ENCODE data around the gene CHST9. TPM values are rescaled to one million over a fixed set of nuclear protein-coding genes. Genes with fewer than 3 reads are reported as not detected.
"Not testable (repeated sequence)": the region's sequence is repeated elsewhere in the genome, so short reads cannot be mapped to it uniquely, and the experiment has no call there.

Gene CHST9
- total and polyA plus RNA-seq, 2 donors, result 0.38 to 7.0 TPM

DNA sequence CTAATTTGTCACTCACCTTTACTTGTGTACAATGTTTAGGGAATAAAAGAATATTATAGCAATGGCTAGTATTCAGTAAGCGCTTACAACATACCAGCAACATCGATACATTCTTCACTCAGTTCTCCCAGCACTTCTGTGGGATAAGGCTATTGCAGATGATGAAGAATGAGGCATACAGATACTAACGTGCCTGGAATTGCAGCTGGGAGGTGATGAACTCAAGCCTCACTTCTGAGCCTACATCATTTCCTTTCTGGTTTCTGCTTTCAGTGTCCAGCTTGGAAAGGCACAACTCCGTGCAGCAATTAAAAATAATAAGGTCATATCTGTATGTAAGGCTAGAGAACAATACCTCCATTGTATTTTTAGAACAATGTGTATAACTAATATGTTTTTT lies 224.2 kb downstream of the CHST9 start:
- no peak overlapping the region for H3K4me3 ChIP-seq (ENCODE audit: low read depth, low read length)
- H3K4me1 ChIP-seq (ENCODE audit: insufficient read depth), result no peaks in the 10 kb centered on the region
- no peak for DNase-seq (ENCODE audit: extremely low spot score)
- H3K27ac ChIP-seq (ENCODE audit: low read depth), result no peak overlapping the region
- WGBS, result 67% methylated on average over 4 of the region's 4 CpGs
- H3K36me3 ChIP-seq (ENCODE audit: insufficient read depth), result no peaks in the 10 kb centered on the region

GRCh38 chr18:26956863-26957262 lies 228.2 kb downstream of the CHST9 start:
- Histone ChIP-seq H3K27ac (ENCODE audit: low read depth) (no peak overlapping the region), H3K4me1 (ENCODE audit: insufficient read depth) (no peaks in the 10 kb centered on the region), H3K4me3 (ENCODE audit: low read depth, low read length) (no peak overlapping the region), H3K36me3 (ENCODE audit: insufficient read depth) (no peaks in the 10 kb centered on the region)
- no peak for DNase-seq (ENCODE audit: extremely low spot score)
- WGBS, result 43% methylated on average over 4 of the region's 4 CpGs

DNA sequence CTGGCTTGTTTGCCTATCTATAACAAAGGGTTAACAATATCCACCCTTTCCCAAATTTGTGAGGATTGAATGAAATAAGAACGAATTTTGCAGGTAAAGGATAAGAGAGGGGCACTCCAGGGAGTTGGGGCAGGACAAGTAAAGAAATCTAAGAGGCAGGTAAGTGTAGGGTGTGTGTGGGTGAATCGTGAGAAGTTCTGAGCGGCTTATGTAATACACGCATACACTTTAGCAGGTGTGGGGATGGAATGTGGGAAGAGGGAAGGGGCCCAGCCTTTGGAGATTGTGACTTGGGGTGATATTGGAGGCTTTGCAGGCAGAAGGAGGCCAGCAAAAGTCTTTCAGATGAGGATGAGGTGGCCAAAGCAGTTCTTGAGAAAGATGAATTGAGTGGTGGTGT lies 236.4 kb downstream of the CHST9 start:
- no peaks in the 10 kb centered on the region for H3K36me3 ChIP-seq (ENCODE audit: insufficient read depth)
- 86% methylated on average over 4 of the region's 4 CpGs for WGBS
- no peak overlapping the region for H3K27ac ChIP-seq (ENCODE audit: low read depth)
- DNase-seq (ENCODE audit: extremely low spot score), result no peak
- no peak overlapping the region for H3K4me3 ChIP-seq (ENCODE audit: low read depth, low read length)
- H3K4me1 ChIP-seq (ENCODE audit: insufficient read depth), result no peaks in the 10 kb centered on the region

GRCh38 chr18:26943906-26944305 lies 241.2 kb downstream of the CHST9 start:
- Histone ChIP-seq H3K4me1 (ENCODE audit: insufficient read depth) (no peaks in the 10 kb centered on the region), H3K36me3 (ENCODE audit: insufficient read depth) (no peaks in the 10 kb centered on the region), H3K4me3 (ENCODE audit: low read depth, low read length) (no peak overlapping the region), H3K27ac (ENCODE audit: low read depth) (no peak overlapping the region)
- no peak for DNase-seq (ENCODE audit: extremely low spot score)
- WGBS, result 92% methylated on average over 3 of the region's 3 CpGs

DNA sequence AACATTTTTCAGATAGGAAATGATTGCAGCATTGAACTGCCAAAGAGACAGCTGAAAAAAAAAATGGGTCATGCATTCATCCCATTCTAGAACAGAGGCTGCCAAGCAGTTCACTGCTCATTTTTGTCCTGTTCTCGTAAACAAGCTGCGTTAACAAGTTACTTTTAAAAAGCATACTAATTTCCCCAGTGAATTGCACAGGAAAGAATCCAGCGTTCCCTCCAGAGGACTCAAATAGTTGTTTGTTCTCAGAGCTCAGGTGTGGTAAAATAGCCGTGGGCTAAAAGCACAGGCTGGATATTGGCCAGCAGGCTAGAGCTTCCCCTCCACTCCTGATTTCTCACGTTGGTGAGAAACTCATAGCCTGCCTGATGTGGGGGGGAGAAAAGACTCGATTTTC lies 243.5 kb downstream of the CHST9 start:
- WGBS, result 37% methylated on average over 6 of the region's 6 CpGs
- no peak overlapping the region for H3K4me3 ChIP-seq (ENCODE audit: low read depth, low read length)
- no peak overlapping the region for H3K27ac ChIP-seq (ENCODE audit: low read depth)
- no peak for DNase-seq (ENCODE audit: extremely low spot score)
- no peaks in the 10 kb centered on the region for H3K36me3 ChIP-seq (ENCODE audit: insufficient read depth)
- H3K4me1 ChIP-seq (ENCODE audit: insufficient read depth), result no peaks in the 10 kb centered on the region

- H3K27ac ChIP-seq (ENCODE audit: low read depth), result no peak overlapping the region
- WGBS, result 87% methylated on average over 5 of the region's 5 CpGs
- no peaks in the 10 kb centered on the region for H3K36me3 ChIP-seq (ENCODE audit: insufficient read depth)
- no peaks in the 10 kb centered on the region for H3K4me1 ChIP-seq (ENCODE audit: insufficient read depth)
- no peak overlapping the region for H3K4me3 ChIP-seq (ENCODE audit: low read depth, low read length)
- no peak for DNase-seq (ENCODE audit: extremely low spot score)
Measured at GRCh38 chr18:26940744-26941398, 244.2 kb downstream of the CHST9 start.

- WGBS, result 87% methylated on average over 2 of the region's 2 CpGs
- no peaks in the 10 kb centered on the region for H3K4me1 ChIP-seq (ENCODE audit: insufficient read depth)
- no peaks in the 10 kb centered on the region for H3K36me3 ChIP-seq (ENCODE audit: insufficient read depth)
- DNase-seq (ENCODE audit: extremely low spot score), result no peak
- H3K27ac ChIP-seq (ENCODE audit: low read depth), result no peak overlapping the region
- H3K4me3 ChIP-seq (ENCODE audit: low read depth, low read length), result no peak overlapping the region
Measured at GRCh38 chr18:26931659-26932058, 253.4 kb downstream of the CHST9 start.

GRCh38 chr18:26930630-26931029 lies 254.5 kb downstream of the CHST9 start:
- DNase-seq (ENCODE audit: extremely low spot score), result no peak
- 43% methylated on average over 1 of the region's 1 CpG for WGBS
- Histone ChIP-seq H3K4me3 (ENCODE audit: low read depth, low read length) (no peak overlapping the region), H3K27ac (ENCODE audit: low read depth) (no peak overlapping the region), H3K36me3 (ENCODE audit: insufficient read depth) (no peaks in the 10 kb centered on the region), H3K4me1 (ENCODE audit: insufficient read depth) (no peaks in the 10 kb centered on the region)

GRCh38 chr18:26928670-26929313 lies 256.3 kb downstream of the CHST9 start:
- Histone ChIP-seq H3K4me1 (ENCODE audit: insufficient read depth) (no peaks in the 10 kb centered on the region), H3K36me3 (ENCODE audit: insufficient read depth) (no peaks in the 10 kb centered on the region), H3K4me3 (ENCODE audit: low read depth, low read length) (no peak overlapping the region), H3K27ac (ENCODE audit: low read depth) (no peak overlapping the region)
- WGBS, result 63% methylated on average over 3 of the region's 3 CpGs
- no peak for DNase-seq (ENCODE audit: extremely low spot score)

DNA sequence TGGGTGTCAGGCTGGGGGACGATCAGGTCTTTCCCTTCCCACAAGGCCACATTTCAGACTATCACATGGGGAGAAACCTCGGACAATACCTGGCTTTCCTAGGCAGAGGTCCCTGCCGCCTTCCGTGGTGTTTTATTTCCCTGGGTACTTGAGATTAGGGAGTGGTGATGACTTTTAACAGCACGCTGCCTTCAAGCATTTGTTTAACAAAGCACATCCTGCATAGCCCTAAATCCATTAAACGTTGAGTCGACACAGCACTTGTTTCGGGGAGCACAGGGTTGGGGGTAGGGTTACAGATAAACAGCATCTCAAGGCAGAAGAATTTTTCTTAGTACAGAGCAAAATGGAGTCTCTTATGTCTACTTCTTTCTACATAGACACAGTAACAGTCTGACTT lies 257.3 kb downstream of the CHST9 start:
- not testable (repeated sequence) for H3K36me3 ChIP-seq (ENCODE audit: insufficient read depth); H3K27ac ChIP-seq (ENCODE audit: low read depth); H3K4me1 ChIP-seq (ENCODE audit: insufficient read depth); H3K4me3 ChIP-seq (ENCODE audit: low read depth, low read length); DNase-seq (ENCODE audit: extremely low spot score)
- WGBS, result 37% methylated on average over 8 of the region's 8 CpGs

GRCh38 chr18:26926066-26926675 lies 258.9 kb downstream of the CHST9 start:
- Histone ChIP-seq H3K27ac (ENCODE audit: low read depth) (no peak overlapping the region), H3K36me3 (ENCODE audit: insufficient read depth) (no peaks in the 10 kb centered on the region), H3K4me3 (ENCODE audit: low read depth, low read length) (no peak overlapping the region), H3K4me1 (ENCODE audit: insufficient read depth) (no peaks in the 10 kb centered on the region)
- DNase-seq (ENCODE audit: extremely low spot score), result peak; percentile 5
- 74% methylated on average over 1 of the region's 1 CpG for WGBS

DNA sequence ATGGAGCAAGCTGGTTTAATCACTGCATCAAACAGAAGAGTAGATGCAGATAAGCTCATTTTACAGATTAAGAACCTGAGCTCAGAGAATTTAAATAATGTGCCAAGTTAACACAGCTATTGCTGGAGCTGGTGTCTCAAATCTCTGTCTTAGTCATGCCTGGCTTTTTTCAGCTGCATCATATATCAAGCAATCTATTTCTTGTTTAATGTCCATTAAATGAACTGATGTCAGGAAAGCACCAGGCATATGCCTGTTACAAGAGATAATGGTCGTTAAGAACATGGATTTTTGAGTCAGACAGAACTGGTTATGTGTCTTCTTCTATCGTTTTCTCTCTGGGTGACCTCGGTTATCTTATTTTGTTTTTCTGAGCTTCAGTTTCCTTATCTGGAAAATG lies 259.8 kb downstream of the CHST9 start:
- H3K4me3 ChIP-seq (ENCODE audit: low read depth, low read length), result no peak overlapping the region
- no peak for DNase-seq (ENCODE audit: extremely low spot score)
- WGBS, result 49% methylated on average over 3 of the region's 3 CpGs
- H3K4me1 ChIP-seq (ENCODE audit: insufficient read depth), result no peaks in the 10 kb centered on the region
- H3K27ac ChIP-seq (ENCODE audit: low read depth), result no peak overlapping the region
- no peaks in the 10 kb centered on the region for H3K36me3 ChIP-seq (ENCODE audit: insufficient read depth)

GRCh38 chr18:26922313-26922712 lies 262.8 kb downstream of the CHST9 start:
- no peaks in the 10 kb centered on the region for H3K4me1 ChIP-seq (ENCODE audit: insufficient read depth)
- DNase-seq (ENCODE audit: extremely low spot score), result no peak
- no peak overlapping the region for H3K27ac ChIP-seq (ENCODE audit: low read depth)
- no peaks in the 10 kb centered on the region for H3K36me3 ChIP-seq (ENCODE audit: insufficient read depth)
- no peak overlapping the region for H3K4me3 ChIP-seq (ENCODE audit: low read depth, low read length)

GRCh38 chr18:26920644-26921043 lies 264.5 kb downstream of the CHST9 start:
- 51% methylated on average over 4 of the region's 4 CpGs for WGBS
- Histone ChIP-seq H3K4me3 (ENCODE audit: low read depth, low read length) (no peak overlapping the region), H3K27ac (ENCODE audit: low read depth) (no peak overlapping the region), H3K36me3 (ENCODE audit: insufficient read depth) (no peaks in the 10 kb centered on the region), H3K4me1 (ENCODE audit: insufficient read depth) (no peaks in the 10 kb centered on the region)
- no peak for DNase-seq (ENCODE audit: extremely low spot score)
